Measurements from ENCODE around the gene GABBR2.

Gene GABBR2

GRCh38 chr9:98575379-98576346, 133.1 kb downstream of the GABBR2 start:
- H3K27ac ChIP-seq (ENCODE audit: low read depth, low read length): no peak overlapping the region
- TF ChIP-seq EZH2phosphoT487 (IDR thresholded peaks at IDR 0.05; ENCODE audit: borderline replicate concordance, low read length) (no peak), CTCF (IDR thresholded peaks at IDR 0.05; ENCODE audit: low read depth, low read length, poor library complexity, severe bottlenecking) (no peak)
- H3K4me3 ChIP-seq (ENCODE audit: low read length): no peak overlapping the region
- no peaks in the 10 kb centered on the region for H3K36me3 ChIP-seq (ENCODE audit: control insufficient read depth, low read length)
- no peaks in the 10 kb centered on the region for H4K20me1 ChIP-seq (ENCODE audit: control insufficient read depth, insufficient read depth, low read depth, low read length)
- H3K4me1 ChIP-seq (ENCODE audit: control insufficient read depth, low read length): peaks cover 9% of the 10 kb centered on the region
- H3K9me3 ChIP-seq (ENCODE audit: control insufficient read depth, insufficient read depth, low read length): no peaks in the 10 kb centered on the region
- no peaks in the 10 kb centered on the region for H3K79me2 ChIP-seq (ENCODE audit: control insufficient read depth, low read length)
- no peaks in the 10 kb centered on the region for H3K9me2 ChIP-seq (replicated peaks; ENCODE audit: control insufficient read depth, low read length)
- no peak overlapping the region for H3K4me2 ChIP-seq (ENCODE audit: low read length)
- H3F3A ChIP-seq (ENCODE audit: control insufficient read depth, insufficient read depth): no peaks in the 10 kb centered on the region
- 0 out of 2 replicates have a peak, but pooled peaks cover 7% of the 10 kb centered on the region for H3K27me3 ChIP-seq (ENCODE audit: control insufficient read depth, low read length)

DNA sequence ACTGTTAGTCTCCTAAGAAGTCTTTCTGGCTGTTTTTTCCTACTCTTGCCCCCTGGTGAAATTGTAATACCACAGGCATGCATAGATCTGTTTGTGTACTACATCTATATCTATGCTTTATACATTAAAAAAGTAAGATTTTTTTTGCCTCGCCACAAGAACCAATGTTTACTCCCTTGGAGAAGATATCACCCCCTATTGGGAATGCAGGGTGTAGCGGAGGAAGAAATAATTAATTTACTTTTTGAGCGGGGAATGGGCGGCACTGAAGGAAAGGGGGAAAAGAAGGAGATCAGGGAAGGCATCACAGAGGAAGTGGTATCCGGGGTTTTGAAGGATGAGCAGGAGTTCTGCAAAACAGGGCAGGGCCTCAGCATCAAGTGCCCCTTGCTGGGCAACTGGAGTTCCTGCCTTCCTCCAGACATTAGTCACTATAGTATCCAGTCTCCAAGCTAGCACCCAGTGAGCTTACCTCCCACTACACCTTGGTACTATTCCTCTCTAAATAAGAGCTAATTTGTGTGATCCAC, 134.9 kb downstream of the GABBR2 start:
- Histone ChIP-seq H4K20me1 (ENCODE audit: control insufficient read depth, insufficient read depth, low read depth, low read length) (no peaks in the 10 kb centered on the region), H3F3A (ENCODE audit: control insufficient read depth, insufficient read depth) (no peaks in the 10 kb centered on the region), H3K79me2 (ENCODE audit: control insufficient read depth, low read length) (no peaks in the 10 kb centered on the region), H3K36me3 (ENCODE audit: control insufficient read depth, low read length) (no peaks in the 10 kb centered on the region), H3K9me2 (replicated peaks; ENCODE audit: control insufficient read depth, low read length) (no peaks in the 10 kb centered on the region), H3K4me3 (ENCODE audit: low read length) (no peak overlapping the region), H3K27ac (ENCODE audit: low read depth, low read length) (no peak overlapping the region), H3K27me3 (ENCODE audit: control insufficient read depth, low read length) (0 out of 2 replicates have a peak, but pooled peaks cover 7% of the 10 kb centered on the region), H3K4me2 (ENCODE audit: low read length) (no peak overlapping the region), H3K4me1 (ENCODE audit: control insufficient read depth, low read length) (peaks cover 9% of the 10 kb centered on the region), H3K9me3 (ENCODE audit: control insufficient read depth, insufficient read depth, low read length) (no peaks in the 10 kb centered on the region)
- TF ChIP-seq CTCF (IDR thresholded peaks at IDR 0.05; ENCODE audit: low read depth, low read length, poor library complexity, severe bottlenecking) (peak; percentile 15), EZH2phosphoT487 (IDR thresholded peaks at IDR 0.05; ENCODE audit: borderline replicate concordance, low read length) (no peak)

- H3K27ac ChIP-seq (ENCODE audit: low read depth, low read length): no peak overlapping the region
- no peak for TF ChIP-seq CTCF (IDR thresholded peaks at IDR 0.05; ENCODE audit: low read depth, low read length, poor library complexity, severe bottlenecking)
- no peak for TF ChIP-seq EZH2phosphoT487 (IDR thresholded peaks at IDR 0.05; ENCODE audit: borderline replicate concordance, low read length)
- H4K20me1 ChIP-seq (ENCODE audit: control insufficient read depth, insufficient read depth, low read depth, low read length): no peaks in the 10 kb centered on the region
- no peaks in the 10 kb centered on the region for H3K9me2 ChIP-seq (replicated peaks; ENCODE audit: control insufficient read depth, low read length)
- 0 out of 2 replicates have a peak, but pooled peaks cover 7% of the 10 kb centered on the region for H3K27me3 ChIP-seq (ENCODE audit: control insufficient read depth, low read length)
- no peaks in the 10 kb centered on the region for H3F3A ChIP-seq (ENCODE audit: control insufficient read depth, insufficient read depth)
- H3K4me3 ChIP-seq (ENCODE audit: low read length): no peak overlapping the region
- H3K9me3 ChIP-seq (ENCODE audit: control insufficient read depth, insufficient read depth, low read length): no peaks in the 10 kb centered on the region
- H3K4me1 ChIP-seq (ENCODE audit: control insufficient read depth, low read length): peaks cover 9% of the 10 kb centered on the region
- H3K36me3 ChIP-seq (ENCODE audit: control insufficient read depth, low read length): no peaks in the 10 kb centered on the region
- H3K79me2 ChIP-seq (ENCODE audit: control insufficient read depth, low read length): no peaks in the 10 kb centered on the region
- H3K4me2 ChIP-seq (ENCODE audit: low read length): no peak overlapping the region
Measured at GRCh38 chr9:98572796-98573195, 135.9 kb downstream of the GABBR2 start.
